Stimulated activated CD4-positive, alpha-beta T cell treated with anti-CD3 and anti-CD28 coated beads, Interleukin-4, amount 100 ng/mL, for 48 hours (primary cell): ENCODE results near the gene FCRLB.
"Not testable (repeated sequence)": the region's sequence is repeated elsewhere in the genome, so short reads cannot be mapped to it uniquely, and the experiment has no call there.

Source experiments
- DNase-seq, 2 donors: peaks; one replicate each; pipeline ENCODE4 v3.0.0-alpha.2; 2020; ENCODE audit warnings: low read depth in 2 of 2

FCRLB gene

GRCh38 chr1:161740921-161741320 is 19.6 kb downstream of the FCRLB start:
- DNase-seq: no peak

- DNase-seq: no peak
These were observed 21.9 kb downstream of the FCRLB start for GRCh38 chr1:161743231-161743630.

- no peak for DNase-seq
These were observed 26.5 kb downstream of the FCRLB start for GRCh38 chr1:161747801-161748200.

GRCh38 chr1:161749509-161750407 is 28.4 kb downstream of the FCRLB start, which contains the start of gene DUSP12:
Gene DUSP12 (plus strand): TSS chr1:161749786. CDS start chr1:161749802, 16 bp downstream.
- peak; percentile 81 to 85 for DNase-seq

- no peak for DNase-seq
These were observed 42.3 kb downstream of the FCRLB start for GRCh38 chr1:161763522-161764098.

- peak; percentile 56 to 76 for DNase-seq
These were observed 45.0 kb downstream of the FCRLB start, which contains the start of gene ATF6 for GRCh38 chr1:161766102-161766981. Gene ATF6 (plus strand): TSS chr1:161766320. CDS start chr1:161766361, 41 bp downstream.

- DNase-seq: no peak
These were observed 47.1 kb downstream of the FCRLB start for GRCh38 chr1:161768461-161768860.

GRCh38 chr1:161768986-161769672 is 47.8 kb downstream of the FCRLB start:
- no peak for DNase-seq

GRCh38 chr1:161769673-161770045 is 48.3 kb downstream of the FCRLB start:
- DNase-seq: not testable (repeated sequence)

GRCh38 chr1:161770250-161770649 is 48.9 kb downstream of the FCRLB start:
- no peak for DNase-seq

- DNase-seq: no peak
These were observed 49.8 kb downstream of the FCRLB start for GRCh38 chr1:161771161-161771560.

GRCh38 chr1:161771973-161772372 is 50.6 kb downstream of the FCRLB start:
- no peak for DNase-seq

GRCh38 chr1:161772397-161772796 is 51.1 kb downstream of the FCRLB start:
- no peak for DNase-seq

GRCh38 chr1:161773791-161774190 is 52.4 kb downstream of the FCRLB start:
- DNase-seq: no peak

- no peak for DNase-seq
These were observed 55.9 kb downstream of the FCRLB start for GRCh38 chr1:161777261-161777660.
